Fibroblast of mammary gland (primary cell): ENCODE measurements around the gene NPHP4.

Experiments
- DNase-seq: peaks from one replicate; pipeline ENCODE4 v3.0.0-alpha.2; 2010; ENCODE audit warnings: low read depth
- H3K4me3 ChIP-seq: 2 replicates; pipeline ENCODE4 v1.5.1; 2011; ENCODE audit warnings: low read depth, mild to moderate bottlenecking, low read length, moderate library complexity; ENCODE audit not compliant: control insufficient read depth
- CTCF ChIP-seq: conservative IDR thresholded peaks from 2 replicates; pipeline ENCODE4 v1.5.1; 2011; ENCODE audit warnings: low read depth, low read length, inconsistent platforms; ENCODE audit not compliant: control insufficient read depth, insufficient read depth

Gene NPHP4

DNA sequence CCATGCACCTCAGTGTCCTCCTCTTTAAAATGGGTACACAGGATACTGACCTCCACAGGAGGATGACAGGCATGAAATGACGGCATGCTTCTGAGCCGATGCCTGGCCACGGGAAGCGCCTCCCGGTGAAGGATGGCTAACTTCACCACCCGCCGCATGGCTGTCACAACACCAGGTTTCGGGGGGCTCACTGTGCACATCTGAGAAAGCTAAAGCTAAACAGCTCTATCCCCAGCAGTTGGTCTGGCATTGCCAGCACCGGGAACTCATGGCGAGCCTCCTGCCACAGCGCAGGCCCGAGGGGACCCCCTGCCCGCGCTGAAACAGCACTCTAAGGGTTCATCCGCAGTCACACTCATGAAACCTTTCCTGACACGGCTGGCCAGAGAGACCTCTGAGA is 16.0 kb downstream of the NPHP4 start:
- TF ChIP-seq CTCF, result no peak
- no peak for DNase-seq
- H3K4me3 ChIP-seq, result no peak overlapping the region

DNA sequence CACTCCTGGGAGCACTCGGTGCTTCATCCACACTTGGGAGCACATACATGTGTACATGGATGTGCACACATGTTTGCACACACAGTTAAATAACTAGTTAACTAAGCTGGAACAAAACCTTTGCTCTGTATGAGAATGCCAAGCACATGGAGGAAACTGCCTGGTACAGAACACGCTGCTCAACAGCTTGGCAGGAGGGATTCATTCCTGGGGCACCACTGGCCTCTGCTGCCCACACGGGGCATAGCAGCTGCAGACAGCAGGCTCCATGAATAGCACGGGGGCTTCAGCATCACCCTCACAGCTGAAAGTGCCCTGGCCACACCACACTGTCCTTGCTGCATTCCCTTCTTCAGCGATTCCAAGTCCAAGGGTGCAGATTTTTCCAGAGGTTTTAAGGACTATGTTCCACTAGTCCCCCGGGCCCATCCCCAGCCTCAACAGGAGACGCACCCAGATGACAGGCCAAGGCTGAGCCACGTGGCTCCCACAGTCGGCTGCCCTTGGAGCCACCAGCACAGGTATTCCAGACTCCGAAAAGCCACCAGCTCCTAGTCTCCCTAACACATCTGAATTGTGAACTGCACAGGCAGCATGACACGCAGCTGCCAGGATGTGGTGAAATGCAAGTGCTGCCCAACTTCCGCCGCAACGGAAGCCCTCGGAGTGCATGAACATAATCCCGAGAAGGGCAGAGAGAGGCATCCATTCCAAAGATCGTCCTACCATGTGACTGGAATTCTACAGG is 16.9 kb downstream of the NPHP4 start:
- DNase-seq, result peak; percentile 55
- no peak overlapping the region for H3K4me3 ChIP-seq
- TF ChIP-seq CTCF, result peak; percentile 72

DNA sequence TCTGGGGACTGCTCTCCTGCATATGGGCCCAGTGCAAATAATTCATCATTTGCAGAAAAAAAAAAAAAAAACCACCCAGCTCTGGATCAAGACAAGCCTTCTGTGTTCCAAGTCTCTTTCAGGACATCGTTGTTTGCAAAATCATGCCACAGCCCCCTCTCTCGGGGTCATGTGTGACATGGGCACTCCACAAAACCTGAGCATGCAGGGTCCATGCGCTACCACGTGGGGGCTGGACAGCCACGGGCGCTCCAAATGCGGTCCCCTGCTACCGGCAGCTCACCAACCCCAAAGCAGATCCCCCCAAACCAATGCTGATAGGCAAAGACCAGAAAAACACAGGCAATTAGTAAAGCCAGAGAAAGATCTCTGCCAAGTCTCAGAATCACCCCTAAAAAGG is 17.6 kb downstream of the NPHP4 start:
- no peak overlapping the region for H3K4me3 ChIP-seq
- TF ChIP-seq CTCF, result no peak
- DNase-seq, result no peak

GRCh38 chr1:5973771-5974170 is 18.5 kb downstream of the NPHP4 start:
- no peak overlapping the region for H3K4me3 ChIP-seq
- no peak for DNase-seq

GRCh38 chr1:5972198-5972520 is 20.1 kb downstream of the NPHP4 start:
- no peak for DNase-seq
- H3K4me3 ChIP-seq, result no peak overlapping the region
- no peak for TF ChIP-seq CTCF

More at GRCh38 chr1:5973771-5974170, 18.5 kb downstream of the NPHP4 start:
- TF ChIP-seq CTCF, result no peak

- DNase-seq, result no peak
- no peak for TF ChIP-seq CTCF
Observed at GRCh38 chr1:5971471-5972197, 20.6 kb downstream of the NPHP4 start.

More at GRCh38 chr1:5971471-5972197, 20.6 kb downstream of the NPHP4 start:
- no peak overlapping the region for H3K4me3 ChIP-seq
